HG03196 (cell line): ENCODE data around the gene MRPS5.

Source experiments
- ATAC-seq: cut with Tn5 transposase; IDR thresholded peaks from one replicate; pipeline ENCODE4 v1.9.1; 2021; ENCODE audit not compliant: unreplicated experiment

The MRPS5 gene

GRCh38 chr2:95091885-95092555, 29.6 kb downstream of the MRPS5 start:
- ATAC-seq = no peak

GRCh38 chr2:95087379-95087778, 34.2 kb downstream of the MRPS5 start:
- ATAC-seq = no peak

GRCh38 chr2:95086017-95086416, 35.6 kb downstream of the MRPS5 start:
- ATAC-seq = no peak

GRCh38 chr2:95082477-95082876, 39.1 kb downstream of the MRPS5 start:
- ATAC-seq = no peak

GRCh38 chr2:95079199-95079683, 42.4 kb downstream of the MRPS5 start:
- no peak for ATAC-seq

GRCh38 chr2:95077861-95078603, 43.6 kb downstream of the MRPS5 start:
- no peak for ATAC-seq

GRCh38 chr2:95077530-95077825, 44.1 kb downstream of the MRPS5 start:
- ATAC-seq = no peak

- ATAC-seq = peak; percentile 81
Observed at GRCh38 chr2:95076705-95077529, 44.7 kb downstream of the MRPS5 start.

- no peak for ATAC-seq
Observed at GRCh38 chr2:95075440-95076132, 46.0 kb downstream of the MRPS5 start.

- no peak for ATAC-seq
Observed at GRCh38 chr2:95074663-95075439, 46.8 kb downstream of the MRPS5 start.

GRCh38 chr2:95073856-95074662, 47.5 kb downstream of the MRPS5 start:
- no peak for ATAC-seq

GRCh38 chr2:95072424-95072823, 49.2 kb downstream of the MRPS5 start:
- ATAC-seq = no peak

- ATAC-seq = no peak
Observed at GRCh38 chr2:95071856-95072255, 49.8 kb downstream of the MRPS5 start.

GRCh38 chr2:95069465-95069864, 52.1 kb downstream of the MRPS5 start:
- ATAC-seq = no peak

GRCh38 chr2:95068256-95068655, 53.4 kb downstream of the MRPS5 start:
- ATAC-seq = no peak

GRCh38 chr2:95063086-95063958, 58.3 kb downstream of the MRPS5 start:
- peak; percentile 70 for ATAC-seq

- ATAC-seq = peak; percentile 30
Observed at GRCh38 chr2:95062242-95063085, 59.1 kb downstream of the MRPS5 start.
